ENCODE measurements around the gene CEP20. TPM values are rescaled to one million over a fixed set of nuclear protein-coding genes. Genes with fewer than 3 reads are reported as not detected.

The CEP20 gene
- total RNA-seq, 1 donor from 2014 or later: 36.4 TPM

- ATAC-seq (ENCODE audit: low read depth) (no peak), DNase-seq (no peak)
- POLR2A ChIA-PET: no interaction called here
- H3K27ac Mint-ChIP-seq: no peak overlapping the region
- CTCF ChIA-PET: no interaction called here
- no peak overlapping the region for H3K4me3 Mint-ChIP-seq
- intact Hi-C loops (cut with micrococcal nuclease): no loop called here
- TF ChIP-seq, protein P1, sequence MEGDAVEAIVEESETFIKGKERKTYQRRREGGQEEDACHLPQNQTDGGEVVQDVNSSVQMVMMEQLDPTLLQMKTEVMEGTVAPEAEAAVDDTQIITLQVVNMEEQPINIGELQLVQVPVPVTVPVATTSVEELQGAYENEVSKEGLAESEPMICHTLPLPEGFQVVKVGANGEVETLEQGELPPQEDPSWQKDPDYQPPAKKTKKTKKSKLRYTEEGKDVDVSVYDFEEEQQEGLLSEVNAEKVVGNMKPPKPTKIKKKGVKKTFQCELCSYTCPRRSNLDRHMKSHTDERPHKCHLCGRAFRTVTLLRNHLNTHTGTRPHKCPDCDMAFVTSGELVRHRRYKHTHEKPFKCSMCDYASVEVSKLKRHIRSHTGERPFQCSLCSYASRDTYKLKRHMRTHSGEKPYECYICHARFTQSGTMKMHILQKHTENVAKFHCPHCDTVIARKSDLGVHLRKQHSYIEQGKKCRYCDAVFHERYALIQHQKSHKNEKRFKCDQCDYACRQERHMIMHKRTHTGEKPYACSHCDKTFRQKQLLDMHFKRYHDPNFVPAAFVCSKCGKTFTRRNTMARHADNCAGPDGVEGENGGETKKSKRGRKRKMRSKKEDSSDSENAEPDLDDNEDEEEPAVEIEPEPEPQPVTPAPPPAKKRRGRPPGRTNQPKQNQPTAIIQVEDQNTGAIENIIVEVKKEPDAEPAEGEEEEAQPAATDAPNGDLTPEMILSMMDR (IDR thresholded peaks at IDR 0.05): no peak
- H3K27me3 Mint-ChIP-seq: no peaks in the 10 kb centered on the region
- H3K4me1 Mint-ChIP-seq: no peaks in the 10 kb centered on the region
- H3K9me3 Mint-ChIP-seq: peaks cover 15% of the 10 kb centered on the region
- peaks cover 2% of the 10 kb centered on the region for H3K36me3 Mint-ChIP-seq (ENCODE audit: low read depth)
Measured at GRCh38 chr16:15817446-15817845, 71.0 kb downstream of the CEP20 start.

DNA sequence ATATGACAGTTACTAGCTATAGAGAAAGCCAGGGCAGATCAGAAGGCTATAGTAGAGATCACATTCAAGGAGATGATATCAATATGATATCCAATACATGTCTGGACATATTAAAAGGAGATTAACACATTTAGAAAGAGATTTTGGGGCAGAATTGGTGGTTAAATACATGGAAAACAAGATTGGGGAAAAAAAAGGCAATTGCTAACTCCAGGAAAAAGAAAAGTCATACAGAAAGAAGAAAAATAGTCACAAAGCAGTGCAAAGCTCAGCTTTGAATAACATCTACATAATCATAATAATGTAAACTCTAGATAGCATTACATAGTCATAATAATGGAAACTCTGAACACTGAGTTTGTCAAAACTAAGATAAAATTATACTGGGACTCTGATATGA, 72.2 kb downstream of the CEP20 start:
- TF ChIP-seq, protein P1 (IDR thresholded peaks at IDR 0.05): no peak
- ATAC-seq (ENCODE audit: low read depth): no peak
- peaks cover 2% of the 10 kb centered on the region for H3K36me3 Mint-ChIP-seq (ENCODE audit: low read depth)
- H3K4me3 Mint-ChIP-seq: no peak overlapping the region
- POLR2A ChIA-PET: no interaction called here
- CTCF ChIA-PET: no interaction called here
- no peak for DNase-seq
- peaks cover 15% of the 10 kb centered on the region for H3K9me3 Mint-ChIP-seq
- H3K4me1 Mint-ChIP-seq: no peaks in the 10 kb centered on the region
- intact Hi-C loops (cut with micrococcal nuclease): no loop called here
- no peak overlapping the region for H3K27ac Mint-ChIP-seq
- H3K27me3 Mint-ChIP-seq: peaks cover 4% of the 10 kb centered on the region

Other genes with a start within 250 kb of the CEP20 start
- gene MARF1, start 245.4 kb downstream of the CEP20 start, total RNA-seq: 160 and 186 TPM in 2 replicates
- 140 and 163 TPM in 2 replicates for gene NDE1, start 238.4 kb downstream of the CEP20 start, total RNA-seq
- gene MYH11, start 31.6 kb downstream of the CEP20 start, total RNA-seq: 0.17 and 0.58 TPM in 2 replicates
- gene ABCC1, start 61.0 kb upstream of the CEP20 start, total RNA-seq: 46.5 and 49.8 TPM in 2 replicates

Data from activated B cell treated with CpG ODN at 0.5 μM for 24 hours (primary cell).